Mesendoderm (in vitro differentiated cells): Measurements from ENCODE around the gene GRB10.

Source experiments
- DNase-seq: peaks from one replicate; pipeline ENCODE4 v3.0.0; 2013
- H2AK5ac ChIP-seq: 2 replicates; pipeline ENCODE4 v1.6.1; 2013; ENCODE audit warnings: low read length, inconsistent platforms
- H2BK120ac ChIP-seq: 2 replicates; pipeline ENCODE4 v1.6.1; 2013; ENCODE audit warnings: low read depth, mild to moderate bottlenecking, low read length, moderate library complexity, mixed read lengths
- H2BK15ac ChIP-seq: replicated peaks from 2 replicates; pipeline ENCODE4 v1.6.1; 2013; ENCODE audit warnings: low read depth, mild to moderate bottlenecking, moderate library complexity
- H2BK5ac ChIP-seq: 2 replicates; pipeline ENCODE4 v1.6.1; 2013; ENCODE audit warnings: low read length, inconsistent platforms
- H3K18ac ChIP-seq: 2 replicates; pipeline ENCODE4 v1.6.1; 2013; ENCODE audit warnings: mild to moderate bottlenecking, low read length, mixed read lengths
- H3K23ac ChIP-seq: one replicate; pipeline ENCODE4 v1.6.1; 2013; ENCODE audit warnings: low read length
- H3K27ac ChIP-seq: 2 replicates; pipeline ENCODE4 v1.5.1; 2013; ENCODE audit warnings: low read depth, mild to moderate bottlenecking, inconsistent platforms, low read length, moderate library complexity
- H3K27me3 ChIP-seq: 2 replicates; pipeline ENCODE4 v1.6.1; 2013; ENCODE audit warnings: low read length, control low read depth, mild to moderate bottlenecking, inconsistent platforms; ENCODE audit not compliant: insufficient read depth, poor library complexity
- H3K36me3 ChIP-seq: 2 replicates; pipeline ENCODE4 v1.6.1; 2013; ENCODE audit warnings: low read length, inconsistent platforms; ENCODE audit not compliant: control insufficient read depth, insufficient read depth
- H3K4ac ChIP-seq: one replicate; pipeline ENCODE4 v1.6.1; 2013; ENCODE audit warnings: low read depth, mild to moderate bottlenecking, low read length, moderate library complexity
- H3K4me1 ChIP-seq: 2 replicates; pipeline ENCODE4 v1.6.1; 2013; ENCODE audit warnings: low read depth, low read length, inconsistent platforms; ENCODE audit not compliant: control insufficient read depth
- H3K4me2 ChIP-seq: 2 replicates; pipeline ENCODE4 v1.6.1; 2013; ENCODE audit warnings: low read length
- H3K4me3 ChIP-seq: 2 replicates; pipeline ENCODE4 v1.5.1; 2013; ENCODE audit warnings: mild to moderate bottlenecking, low read length
- H3K56ac ChIP-seq: one replicate; pipeline ENCODE4 v1.6.1; 2013; ENCODE audit warnings: low read length
- H3K79me1 ChIP-seq: 2 replicates; pipeline ENCODE4 v1.6.1; 2013; ENCODE audit warnings: low read length, inconsistent platforms
- H3K79me2 ChIP-seq: 2 replicates; pipeline ENCODE4 v1.6.1; 2013; ENCODE audit warnings: mild to moderate bottlenecking, low read length; ENCODE audit not compliant: control insufficient read depth, insufficient read depth
- H3K9ac ChIP-seq: 2 replicates; pipeline ENCODE4 v1.6.1; 2013; ENCODE audit warnings: low read length, inconsistent platforms
- H4K5ac ChIP-seq: one replicate; pipeline ENCODE4 v1.6.1; 2013; ENCODE audit warnings: low read length
- H4K8ac ChIP-seq: one replicate; pipeline ENCODE4 v1.6.1; 2013; ENCODE audit warnings: low read depth, mild to moderate bottlenecking, control low read depth, low read length, moderate library complexity
- WGBS: extraction: QIAGEN DNeasy Blood & Tissue Kit; methylation state at CpG from one replicate; pipeline ENCODE4 v1.1.7; 2013; ENCODE audit warnings: low lambda C conversion rate, missing lambda C conversion rate; ENCODE audit not compliant: insufficient coverage; ENCODE audit errors: extremely low coverage; 5-methylcytosine and 5-hydroxymethylcytosine counted together

GRB10 gene

GRCh38 chr7:50564640-50565558 is 217.8 kb downstream of the GRB10 start, which contains the start of gene DDC:
Gene DDC (minus strand): TSS chr7:50565405. CDS start chr7:50544085, 21,320 bp downstream.
- Histone ChIP-seq H3K4me3 (no peak within 1 kb of the TSS), H2BK120ac (no peak within 1 kb of the TSS), H3K9ac (no peak within 1 kb of the TSS), H3K27me3 (no peaks in the 10 kb centered on the region), H3K79me2 (no peaks in the 10 kb centered on the region), H3K56ac (no peak within 1 kb of the TSS), H3K4ac (no peak within 1 kb of the TSS), H3K27ac (no peak within 1 kb of the TSS), H3K18ac (no peak within 1 kb of the TSS), H2BK15ac (no peak within 1 kb of the TSS), H3K23ac (no peak within 1 kb of the TSS), H2AK5ac (no peak within 1 kb of the TSS), H4K8ac (no peak within 1 kb of the TSS), H3K4me1 (no peaks in the 10 kb centered on the region), H2BK5ac (no peak within 1 kb of the TSS), H3K4me2 (no peak within 1 kb of the TSS), H3K79me1 (no peaks in the 10 kb centered on the region), H4K5ac (no peak within 1 kb of the TSS), H3K36me3 (no peaks in the 10 kb centered on the region)
- DNase-seq = no peak
- no CpG with 5 or more reads among the region's 8 CpGs for WGBS

- WGBS = no CpG with 5 or more reads among the region's 8 CpGs
- Histone ChIP-seq H4K5ac (no peak overlapping the region), H3K27ac (no peak overlapping the region), H3K4me2 (no peak overlapping the region), H3K4ac (no peak overlapping the region), H2AK5ac (no peak overlapping the region), H3K27me3 (no peaks in the 10 kb centered on the region), H3K4me3 (no peak overlapping the region), H3K23ac (no peak overlapping the region), H3K79me1 (no peaks in the 10 kb centered on the region), H2BK15ac (no peak overlapping the region), H2BK120ac (no peak overlapping the region), H3K36me3 (no peaks in the 10 kb centered on the region), H3K18ac (no peak overlapping the region), H3K56ac (no peak overlapping the region), H3K9ac (no peak overlapping the region), H3K4me1 (no peaks in the 10 kb centered on the region), H2BK5ac (no peak overlapping the region), H3K79me2 (no peaks in the 10 kb centered on the region), H4K8ac (no peak overlapping the region)
- DNase-seq = no peak
Observed at GRCh38 chr7:50564171-50564570, 218.5 kb downstream of the GRB10 start.

DNA sequence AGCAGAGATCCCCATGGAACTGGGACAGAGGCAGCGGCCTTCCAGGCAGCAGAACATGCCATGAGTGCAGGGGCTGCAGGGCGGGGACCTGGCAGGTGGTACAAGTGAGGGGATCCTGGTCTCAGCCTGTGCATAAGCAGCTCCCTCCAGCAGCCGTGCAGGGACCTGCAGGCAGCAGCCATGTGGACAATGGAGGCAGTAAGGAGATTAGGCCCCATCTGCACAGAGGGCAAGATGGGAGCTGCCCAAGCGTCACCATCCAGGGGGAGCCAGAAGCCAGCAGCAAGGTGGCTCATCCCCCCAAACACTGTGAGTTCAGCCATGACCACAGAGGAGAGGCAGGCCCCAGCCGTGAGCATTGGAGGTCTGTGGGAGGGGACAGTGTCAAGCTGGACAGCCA is 220.6 kb downstream of the GRB10 start:
- no peak overlapping the region for H3K23ac ChIP-seq
- no peak overlapping the region for H3K27ac ChIP-seq
- no peak overlapping the region for H3K56ac ChIP-seq
- no peak overlapping the region for H2BK15ac ChIP-seq
- H3K27me3 ChIP-seq = no peaks in the 10 kb centered on the region
- WGBS = no CpG with 5 or more reads among the region's 5 CpGs
- no peak overlapping the region for H3K4me2 ChIP-seq
- DNase-seq = peak; percentile 35
- no peak overlapping the region for H2BK120ac ChIP-seq
- no peak overlapping the region for H2AK5ac ChIP-seq
- H3K36me3 ChIP-seq = no peaks in the 10 kb centered on the region
- no peak overlapping the region for H2BK5ac ChIP-seq
- H3K79me1 ChIP-seq = no peaks in the 10 kb centered on the region
- H3K18ac ChIP-seq = no peak overlapping the region
- H4K5ac ChIP-seq = no peak overlapping the region
- H3K4me1 ChIP-seq = no peaks in the 10 kb centered on the region
- no peak overlapping the region for H3K4ac ChIP-seq
- H3K79me2 ChIP-seq = no peaks in the 10 kb centered on the region
- H3K9ac ChIP-seq = no peak overlapping the region
- no peak overlapping the region for H4K8ac ChIP-seq
- H3K4me3 ChIP-seq = no peak overlapping the region

DNA sequence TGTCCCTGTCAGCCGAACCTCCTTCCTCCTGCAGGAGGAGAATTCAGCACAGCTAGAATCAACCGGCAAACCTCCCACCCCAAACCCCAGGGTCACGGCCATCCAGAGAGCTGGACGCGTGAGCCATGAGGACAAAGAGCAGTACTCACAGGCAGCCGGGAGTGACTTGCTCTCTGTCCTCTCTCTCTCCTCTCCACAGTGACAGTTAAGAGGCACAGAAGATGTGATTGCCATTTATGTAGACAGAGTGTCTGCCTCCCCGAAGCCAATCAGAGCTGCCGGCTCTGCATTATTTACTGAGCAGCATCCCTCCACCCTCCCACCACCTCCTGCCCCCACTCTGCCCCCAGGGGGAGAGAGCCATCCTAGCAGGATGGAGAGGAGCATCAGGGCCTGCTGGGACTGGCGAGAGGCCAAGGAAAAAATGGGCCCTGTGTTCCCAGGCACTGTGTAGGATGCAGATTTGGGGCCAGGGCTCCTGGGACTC is 221.8 kb downstream of the GRB10 start:
- no peak overlapping the region for H3K23ac ChIP-seq
- no peak overlapping the region for H3K4me2 ChIP-seq
- no peak overlapping the region for H3K4ac ChIP-seq
- no CpG with 5 or more reads among the region's 9 CpGs for WGBS
- H3K27ac ChIP-seq = no peak overlapping the region
- H3K4me1 ChIP-seq = no peaks in the 10 kb centered on the region
- H3K27me3 ChIP-seq = no peaks in the 10 kb centered on the region
- no peak overlapping the region for H3K56ac ChIP-seq
- H2BK5ac ChIP-seq = no peak overlapping the region
- H2BK15ac ChIP-seq = no peak overlapping the region
- H4K5ac ChIP-seq = no peak overlapping the region
- no peak overlapping the region for H4K8ac ChIP-seq
- no peaks in the 10 kb centered on the region for H3K79me2 ChIP-seq
- H2BK120ac ChIP-seq = no peak overlapping the region
- no peak overlapping the region for H2AK5ac ChIP-seq
- H3K9ac ChIP-seq = no peak overlapping the region
- DNase-seq = peak; percentile 45
- H3K79me1 ChIP-seq = no peaks in the 10 kb centered on the region
- H3K18ac ChIP-seq = no peak overlapping the region
- no peaks in the 10 kb centered on the region for H3K36me3 ChIP-seq
- no peak overlapping the region for H3K4me3 ChIP-seq

DNA sequence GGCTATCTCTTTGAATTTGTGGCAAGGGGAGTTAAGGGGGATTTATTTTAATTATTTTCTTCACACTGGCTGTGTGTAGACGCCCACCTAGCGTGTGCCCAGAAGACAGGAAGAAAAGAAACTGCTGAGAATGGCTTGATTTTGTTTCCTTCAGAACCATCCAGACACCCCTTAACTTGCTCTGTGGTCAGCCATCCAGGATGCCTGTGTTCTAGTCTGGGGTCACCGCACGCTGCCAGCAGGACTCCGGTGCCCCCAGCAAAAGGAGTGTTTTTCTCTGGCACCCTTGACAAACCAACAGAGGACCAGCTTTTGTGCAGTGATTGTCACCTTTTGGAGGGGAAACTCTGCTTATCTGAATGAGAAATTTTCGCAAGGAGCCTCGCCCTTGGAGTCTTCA is 222.8 kb downstream of the GRB10 start:
- Histone ChIP-seq H3K4me3 (no peak overlapping the region), H2BK5ac (no peak overlapping the region), H2BK120ac (no peak overlapping the region), H3K79me1 (no peaks in the 10 kb centered on the region), H3K23ac (no peak overlapping the region), H3K18ac (no peak overlapping the region), H3K4me2 (no peak overlapping the region), H3K4me1 (no peaks in the 10 kb centered on the region), H3K56ac (no peak overlapping the region), H2AK5ac (no peak overlapping the region), H3K27ac (no peak overlapping the region), H4K5ac (no peak overlapping the region), H3K27me3 (no peaks in the 10 kb centered on the region), H4K8ac (no peak overlapping the region), H3K79me2 (no peaks in the 10 kb centered on the region), H3K4ac (no peak overlapping the region), H3K9ac (no peak overlapping the region), H2BK15ac (no peak overlapping the region), H3K36me3 (no peaks in the 10 kb centered on the region)
- no CpG with 5 or more reads among the region's 7 CpGs for WGBS
- DNase-seq = no peak
